T-helper 2 cell treated with Interferon-gamma antibody and Interleukin-4, amounts not matched to agents 5 μg/mL and 100 μg/mL, for 36 hours (primary cell): ENCODE results near the gene NAT8L.
A peak's percentile ranks its signal among the peaks of the same experiment; 100 is the strongest.

Experiments used
- DNase-seq: peaks from one replicate; pipeline ENCODE4 v3.0.0; 2021; ENCODE audit warnings: low spot score
- H3K27ac Mint-ChIP-seq: one replicate; pipeline ENCODE4 v1.8.0; 2021; ENCODE audit warnings: mild to moderate bottlenecking, mixed read lengths
- H3K27me3 Mint-ChIP-seq: one replicate; pipeline ENCODE4 v1.8.0; 2021; ENCODE audit warnings: low read depth, mixed read lengths
- H3K36me3 Mint-ChIP-seq: one replicate; pipeline ENCODE4 v1.8.0; 2021; ENCODE audit warnings: low read depth, mixed read lengths
- H3K4me1 Mint-ChIP-seq: one replicate; pipeline ENCODE4 v1.8.0; 2021; ENCODE audit warnings: low read depth, mixed read lengths
- H3K4me3 Mint-ChIP-seq: one replicate; pipeline ENCODE4 v1.8.0; 2022; ENCODE audit warnings: mild to moderate bottlenecking, moderate library complexity, mixed read lengths
- H3K9me3 Mint-ChIP-seq: one replicate; pipeline ENCODE4 v1.8.0; 2021; ENCODE audit warnings: mixed read lengths

Gene NAT8L

DNA sequence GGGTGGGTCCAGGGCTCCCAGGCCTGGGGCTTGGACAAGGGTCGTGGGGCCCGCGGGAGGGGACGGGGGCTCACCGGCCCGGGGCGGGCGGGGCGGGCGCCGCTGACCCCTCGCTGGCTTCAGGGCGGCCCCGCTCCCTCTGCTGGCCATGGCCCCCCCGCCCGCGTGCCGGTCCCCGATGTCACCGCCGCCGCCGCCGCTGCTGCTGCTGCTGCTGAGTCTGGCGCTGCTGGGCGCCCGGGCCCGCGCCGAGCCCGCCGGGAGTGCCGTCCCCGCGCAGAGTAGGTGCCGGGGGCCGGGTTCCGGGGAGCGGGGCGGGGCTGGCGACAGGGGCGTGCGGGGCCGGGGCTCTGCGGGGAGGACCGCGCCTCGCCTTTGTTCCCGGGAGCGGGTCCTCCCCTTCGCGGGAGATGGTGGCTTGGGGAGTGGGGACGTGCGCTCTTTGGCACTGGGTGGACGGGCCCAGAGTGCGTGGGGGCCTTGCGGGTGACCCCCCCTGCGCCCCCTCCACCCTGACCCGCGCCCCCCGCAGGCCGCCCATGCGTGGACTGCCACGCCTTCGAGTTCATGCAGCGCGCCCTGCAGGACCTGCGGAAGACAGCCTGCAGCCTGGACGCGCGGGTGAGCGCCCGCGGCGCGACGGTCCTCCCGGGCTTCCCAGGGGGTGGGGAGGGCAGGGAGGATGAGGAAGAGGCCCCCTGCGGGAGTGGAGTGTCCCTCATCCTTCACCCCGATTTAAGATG is 16.8 kb upstream of the NAT8L start:
- Mint-ChIP-seq H3K27me3 (peaks cover 30% of the 10 kb centered on the region), H3K36me3 (no peaks in the 10 kb centered on the region), H3K9me3 (no peaks in the 10 kb centered on the region), H3K27ac (no peak overlapping the region), H3K4me3 (peak overlapping the region; percentile 76), H3K4me1 (peaks cover 2% of the 10 kb centered on the region)
- peak; percentile 25 for DNase-seq

GRCh38 chr4:2042947-2043395 is 16.2 kb upstream of the NAT8L start:
- peaks cover 30% of the 10 kb centered on the region for H3K27me3 Mint-ChIP-seq

DNA sequence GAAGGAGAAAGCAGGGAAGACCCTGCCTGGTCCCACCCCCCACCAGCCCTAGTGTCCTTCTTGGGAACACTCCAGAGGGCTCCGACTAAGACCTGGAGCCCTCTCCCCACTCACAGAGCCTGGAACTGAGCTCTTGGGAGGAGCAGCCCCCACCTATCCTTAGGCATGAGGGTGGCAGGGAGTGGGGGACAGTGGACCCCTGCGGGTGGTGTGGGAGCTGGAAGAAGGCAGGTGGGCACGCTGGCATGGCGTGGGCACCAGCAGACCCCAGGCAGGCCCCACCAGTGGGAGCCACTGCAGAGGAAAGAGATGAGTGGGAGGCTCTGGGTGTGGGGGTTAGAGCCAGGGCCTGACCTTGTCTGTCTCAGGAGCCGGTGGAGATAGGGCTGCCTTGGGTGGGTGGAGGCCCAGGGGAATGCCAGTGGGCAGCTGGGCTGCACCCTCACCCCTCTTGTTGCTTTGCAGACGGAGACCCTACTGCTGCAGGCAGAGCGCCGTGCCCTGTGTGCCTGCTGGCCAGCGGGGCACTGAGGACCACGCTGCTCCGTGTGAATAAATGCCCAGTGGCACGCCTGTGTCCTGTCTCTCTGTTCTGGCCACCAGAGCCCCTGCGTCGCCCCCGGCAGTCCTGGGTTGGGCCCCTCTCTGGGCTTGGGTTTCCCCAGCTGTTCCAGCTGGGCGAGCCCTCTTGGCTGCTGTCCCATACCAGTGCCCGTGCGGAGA is 15.6 kb upstream of the NAT8L start:
- no peaks in the 10 kb centered on the region for H3K9me3 Mint-ChIP-seq
- H3K4me3 Mint-ChIP-seq: peak overlapping the region; percentile 40
- no peaks in the 10 kb centered on the region for H3K36me3 Mint-ChIP-seq
- no peak overlapping the region for H3K27ac Mint-ChIP-seq
- no peak for DNase-seq
- peaks cover 2% of the 10 kb centered on the region for H3K4me1 Mint-ChIP-seq
- H3K27me3 Mint-ChIP-seq: peaks cover 30% of the 10 kb centered on the region

More at GRCh38 chr4:2042947-2043395, 16.2 kb upstream of the NAT8L start:
- H3K27ac Mint-ChIP-seq: no peak overlapping the region
- H3K4me1 Mint-ChIP-seq: peaks cover 2% of the 10 kb centered on the region
- no peaks in the 10 kb centered on the region for H3K9me3 Mint-ChIP-seq
- DNase-seq: no peak
- H3K36me3 Mint-ChIP-seq: no peaks in the 10 kb centered on the region
- H3K4me3 Mint-ChIP-seq: peak overlapping the region; percentile 76

GRCh38 chr4:2044119-2044485 is 15.0 kb upstream of the NAT8L start:
- H3K27me3 Mint-ChIP-seq: peaks cover 25% of the 10 kb centered on the region
- peak overlapping the region; percentile 40 for H3K4me3 Mint-ChIP-seq
- no peaks in the 10 kb centered on the region for H3K9me3 Mint-ChIP-seq
- no peak overlapping the region for H3K27ac Mint-ChIP-seq
- no peaks in the 10 kb centered on the region for H3K36me3 Mint-ChIP-seq
- peaks cover 2% of the 10 kb centered on the region for H3K4me1 Mint-ChIP-seq
- no peak for DNase-seq

DNA sequence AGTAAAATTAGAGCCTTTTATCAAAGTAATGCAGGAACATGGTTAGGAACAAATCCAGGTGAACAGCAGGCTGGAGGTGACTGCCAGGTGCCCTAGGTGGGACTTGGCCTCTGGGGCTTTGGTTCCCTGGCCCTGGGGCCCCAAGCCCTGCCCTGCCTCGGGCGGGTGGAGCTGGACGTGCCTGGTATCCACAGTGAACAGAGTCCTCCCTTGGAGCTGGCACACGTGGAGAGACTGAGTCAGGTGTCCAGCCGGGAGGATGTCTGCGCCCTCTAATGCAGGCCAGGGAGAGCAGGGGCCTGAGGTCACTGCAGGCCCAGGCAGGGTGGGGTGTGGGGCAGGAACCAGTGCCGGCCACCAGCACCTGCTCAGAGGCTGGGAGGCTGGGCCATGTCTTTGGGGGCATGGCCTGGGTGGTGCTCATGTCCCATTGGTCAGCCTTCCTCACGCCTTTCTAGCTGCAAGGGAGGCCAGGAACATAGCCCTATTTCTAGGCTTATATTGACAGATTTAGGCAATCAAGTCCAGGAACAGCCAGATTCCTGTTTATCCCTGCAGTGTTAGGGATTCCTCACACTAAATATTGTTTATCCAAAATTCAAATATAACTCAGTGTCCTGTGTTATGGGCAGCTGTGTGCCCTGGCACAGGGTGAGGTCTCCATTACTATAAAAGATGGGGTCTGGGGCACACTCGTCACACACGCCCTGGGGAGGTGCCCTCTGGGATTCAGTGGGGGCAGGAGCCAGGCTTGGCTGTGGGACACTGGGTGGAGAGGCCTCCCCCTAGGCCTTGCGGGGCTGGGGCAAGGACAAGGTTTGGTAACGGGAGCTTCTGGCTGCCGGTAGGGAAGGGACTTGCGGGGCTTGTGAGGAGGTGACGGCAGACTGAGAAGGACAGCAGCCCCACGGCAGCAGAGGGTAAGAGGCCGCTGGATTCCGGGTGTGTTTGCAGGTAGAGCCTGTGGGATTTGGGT is 14.3 kb upstream of the NAT8L start:
- peaks cover 22% of the 10 kb centered on the region for H3K27me3 Mint-ChIP-seq
- H3K36me3 Mint-ChIP-seq: no peaks in the 10 kb centered on the region
- no peak overlapping the region for H3K27ac Mint-ChIP-seq
- no peak for DNase-seq
- no peak overlapping the region for H3K4me3 Mint-ChIP-seq
- no peaks in the 10 kb centered on the region for H3K9me3 Mint-ChIP-seq
- H3K4me1 Mint-ChIP-seq: peaks cover under 1% of the 10 kb centered on the region

DNA sequence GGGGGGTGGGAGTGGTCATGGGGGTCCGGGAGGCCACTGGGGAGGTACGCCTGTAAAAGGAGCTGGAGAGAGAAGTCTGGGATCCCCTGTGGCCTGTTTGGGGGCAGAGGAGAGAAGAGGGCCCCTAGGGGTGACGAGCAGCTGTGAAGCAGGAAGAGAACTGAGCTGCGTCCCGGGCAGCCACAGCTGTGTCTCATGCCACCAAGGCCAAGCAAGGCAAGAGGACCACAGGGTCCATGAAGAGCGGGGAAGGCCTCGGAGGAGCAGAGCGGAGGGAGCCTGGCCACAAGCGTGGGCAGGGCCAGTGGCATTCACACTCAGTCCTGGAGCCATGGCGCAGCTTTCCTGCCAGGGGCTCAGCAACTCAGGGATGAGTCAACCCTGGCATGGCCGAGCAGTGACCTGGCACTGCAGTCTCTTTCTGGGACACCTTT is 13.6 kb upstream of the NAT8L start:
- Mint-ChIP-seq H3K9me3 (no peaks in the 10 kb centered on the region), H3K36me3 (no peaks in the 10 kb centered on the region), H3K4me1 (no peaks in the 10 kb centered on the region), H3K4me3 (no peak overlapping the region), H3K27me3 (peaks cover 17% of the 10 kb centered on the region), H3K27ac (no peak overlapping the region)
- no peak for DNase-seq

DNA sequence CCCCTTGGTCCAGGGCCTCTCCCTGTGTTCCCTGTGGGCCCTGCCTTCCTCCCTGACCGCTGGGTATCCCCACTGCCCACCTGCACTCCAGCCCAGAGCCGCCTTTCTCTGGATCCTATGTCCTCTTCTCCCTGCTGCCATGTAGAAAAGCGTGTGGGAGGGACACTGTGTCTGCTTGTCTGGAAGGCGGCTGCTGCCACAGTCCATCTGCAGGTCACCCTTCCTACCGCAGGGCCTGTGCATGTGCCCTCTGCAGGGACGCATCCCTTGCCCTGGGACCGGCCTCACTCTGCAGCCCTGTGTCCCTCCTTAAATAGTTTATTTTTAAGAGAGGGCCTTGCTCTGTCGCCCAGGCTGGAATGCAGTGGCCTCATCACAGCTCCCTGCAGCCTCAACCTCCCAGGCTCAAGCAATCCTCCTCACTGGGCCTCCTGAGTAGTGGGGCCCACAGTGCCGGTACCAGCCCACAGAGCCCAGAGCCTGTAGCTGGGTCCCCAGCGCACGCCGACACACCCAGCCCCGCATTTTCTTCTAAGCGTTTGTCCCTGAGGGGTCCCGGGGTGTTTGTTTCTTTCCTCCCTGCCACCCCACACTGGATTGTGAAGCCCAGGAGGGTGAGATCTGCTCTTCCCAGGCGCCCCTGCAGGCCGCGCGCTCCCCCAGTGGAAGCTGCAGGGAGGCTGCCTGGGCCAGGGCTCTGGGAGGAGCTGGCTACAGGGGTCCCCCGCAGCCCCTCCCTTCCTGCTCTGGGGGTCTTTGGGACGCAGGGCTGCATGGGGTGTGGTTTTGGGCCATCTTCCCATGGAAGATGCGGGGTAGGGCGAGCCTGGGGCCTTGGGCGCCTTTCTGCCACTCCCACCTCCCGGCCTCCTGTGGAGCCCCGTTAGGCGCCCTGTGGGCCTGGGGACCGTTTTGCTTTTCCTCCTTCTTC is 12.8 kb upstream of the NAT8L start:
- Mint-ChIP-seq H3K4me1 (no peaks in the 10 kb centered on the region), H3K27ac (no peak overlapping the region), H3K36me3 (no peaks in the 10 kb centered on the region), H3K27me3 (peaks cover 24% of the 10 kb centered on the region), H3K4me3 (no peak overlapping the region), H3K9me3 (no peaks in the 10 kb centered on the region)
- no peak for DNase-seq

DNA sequence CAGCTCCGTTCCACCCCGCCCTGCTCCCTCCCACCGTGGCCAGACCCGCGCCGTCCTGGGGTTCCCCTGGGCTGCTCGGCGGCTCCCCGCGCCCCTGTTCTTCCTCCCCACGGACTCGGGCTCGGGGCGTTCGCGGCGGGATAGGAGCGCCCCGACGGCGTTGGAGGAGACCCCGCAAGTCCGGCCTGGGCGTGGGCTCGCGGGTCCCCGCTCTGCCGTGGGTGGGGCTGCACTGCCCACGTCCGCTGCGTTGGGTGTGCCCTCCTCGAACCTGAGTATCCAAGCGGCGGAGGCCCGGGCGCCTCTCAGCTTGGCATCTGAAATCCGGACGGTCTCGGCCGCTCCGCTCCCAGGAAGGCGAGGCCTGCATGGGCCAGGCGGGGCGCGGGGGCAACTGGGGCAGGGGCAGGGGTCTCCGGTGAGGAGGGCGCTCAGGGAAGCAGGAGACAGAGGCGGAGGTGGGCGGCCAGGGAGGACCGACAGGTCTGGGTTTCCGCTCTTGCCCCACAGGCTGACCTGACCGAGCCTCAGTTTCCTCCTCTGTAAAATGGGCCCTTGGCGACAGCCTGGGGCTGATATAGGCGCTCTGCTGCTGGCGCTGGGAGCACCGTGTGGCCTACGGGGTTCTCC is 12.0 kb upstream of the NAT8L start:
- Mint-ChIP-seq H3K4me3 (no peak overlapping the region), H3K36me3 (no peaks in the 10 kb centered on the region), H3K27ac (no peak overlapping the region), H3K9me3 (no peaks in the 10 kb centered on the region), H3K4me1 (no peaks in the 10 kb centered on the region), H3K27me3 (peaks cover 26% of the 10 kb centered on the region)
- DNase-seq: no peak

DNA sequence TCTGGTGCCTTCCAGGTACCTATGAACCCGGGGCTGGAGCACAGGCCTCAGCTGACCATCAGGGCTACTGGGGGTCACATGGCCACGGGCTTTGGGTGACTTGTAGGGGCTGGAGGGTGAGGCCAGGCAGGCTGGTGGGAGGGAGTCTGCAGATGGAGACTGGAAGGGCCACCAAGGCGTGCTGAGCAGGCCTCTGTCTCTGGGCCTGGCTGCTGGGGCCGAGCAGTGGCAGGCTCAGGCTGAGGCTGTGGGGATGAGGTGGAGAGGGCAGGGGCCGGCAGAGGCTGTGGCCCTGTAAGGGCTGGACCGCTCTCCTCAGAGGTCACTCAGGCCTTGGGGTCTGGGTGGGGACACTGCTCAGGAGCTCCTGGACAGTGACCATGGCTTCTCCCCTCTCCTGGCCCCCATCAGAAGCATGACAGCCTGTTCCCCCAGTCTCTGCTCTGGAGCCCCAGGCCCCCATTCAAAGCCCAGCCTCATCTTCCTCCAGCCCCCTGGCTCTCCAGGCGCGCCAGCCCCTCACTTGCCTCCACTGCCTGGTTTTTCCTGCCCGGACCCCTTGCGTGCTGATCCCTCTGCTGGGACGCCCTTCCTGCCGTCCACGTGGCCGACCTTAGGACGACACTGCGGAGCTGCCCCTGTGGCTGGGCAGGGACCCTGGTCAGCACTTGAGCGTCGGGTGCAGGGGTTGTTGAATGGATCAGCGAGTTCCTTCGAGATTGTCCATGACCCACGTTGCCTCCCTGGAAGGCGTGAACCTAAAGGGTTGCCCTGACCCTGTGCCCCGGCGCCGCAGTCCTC is 11.1 kb upstream of the NAT8L start:
- no peak overlapping the region for H3K4me3 Mint-ChIP-seq
- H3K27me3 Mint-ChIP-seq: peaks cover 28% of the 10 kb centered on the region
- no peaks in the 10 kb centered on the region for H3K9me3 Mint-ChIP-seq
- H3K36me3 Mint-ChIP-seq: no peaks in the 10 kb centered on the region
- DNase-seq: no peak
- no peak overlapping the region for H3K27ac Mint-ChIP-seq
- no peaks in the 10 kb centered on the region for H3K4me1 Mint-ChIP-seq

DNA sequence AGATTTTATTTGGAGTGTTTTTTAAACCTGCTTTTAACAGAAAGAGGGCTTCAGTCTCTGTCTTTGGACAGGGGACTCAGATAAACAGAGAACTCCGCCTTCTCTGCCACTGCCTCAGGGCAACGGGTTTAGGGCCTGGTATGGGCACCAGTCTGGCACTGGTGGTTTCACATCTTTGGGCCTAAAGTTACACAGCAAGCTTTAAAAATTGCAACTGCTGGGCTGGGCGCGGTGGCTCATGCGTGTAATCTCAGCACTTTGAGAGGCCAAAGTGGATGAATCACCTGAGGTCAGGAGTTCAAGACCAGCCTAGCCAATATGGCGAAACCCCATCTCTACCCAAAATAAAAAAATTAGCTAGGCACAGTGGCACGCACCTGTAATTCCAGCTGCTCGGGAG is 10.3 kb upstream of the NAT8L start:
- Mint-ChIP-seq H3K4me1 (no peaks in the 10 kb centered on the region), H3K4me3 (no peak overlapping the region), H3K27ac (no peak overlapping the region), H3K27me3 (peaks cover 28% of the 10 kb centered on the region), H3K36me3 (no peaks in the 10 kb centered on the region), H3K9me3 (no peaks in the 10 kb centered on the region)
- no peak for DNase-seq

GRCh38 chr4:2049381-2049780 is 9.7 kb upstream of the NAT8L start:
- Mint-ChIP-seq H3K9me3 (no peaks in the 10 kb centered on the region), H3K27ac (no peak overlapping the region), H3K4me1 (no peaks in the 10 kb centered on the region), H3K4me3 (no peak overlapping the region), H3K36me3 (no peaks in the 10 kb centered on the region), H3K27me3 (peaks cover 33% of the 10 kb centered on the region)
- no peak for DNase-seq

DNA sequence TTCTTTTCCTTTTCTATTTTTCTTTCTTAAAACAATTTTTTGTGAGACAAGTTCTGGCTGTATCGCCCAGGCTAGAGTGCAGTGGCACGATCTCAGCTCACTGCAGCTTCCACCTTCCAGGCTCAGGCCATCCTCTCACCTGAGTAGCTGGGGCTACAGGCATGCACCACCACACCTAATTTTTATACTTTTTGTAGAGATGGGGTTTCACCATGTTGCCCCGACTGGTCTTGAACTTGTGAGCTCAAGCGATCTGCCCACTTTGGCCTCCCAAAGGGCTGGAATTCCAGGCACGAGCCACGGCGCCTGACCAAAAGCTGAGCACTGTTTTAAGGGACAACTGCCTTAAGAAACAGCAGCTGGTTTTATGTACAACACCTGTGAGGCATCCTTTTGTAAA is 9.3 kb upstream of the NAT8L start:
- H3K27me3 Mint-ChIP-seq: peaks cover 33% of the 10 kb centered on the region

More for the DNA sequence above, 9.3 kb upstream of the NAT8L start:
- no peak overlapping the region for H3K27ac Mint-ChIP-seq
- no peaks in the 10 kb centered on the region for H3K36me3 Mint-ChIP-seq
- no peaks in the 10 kb centered on the region for H3K4me1 Mint-ChIP-seq
- no peak overlapping the region for H3K4me3 Mint-ChIP-seq
- no peaks in the 10 kb centered on the region for H3K9me3 Mint-ChIP-seq
- no peak for DNase-seq
